GM12878 (cell line): Measurements from ENCODE around the gene FMN2. TPM values are rescaled to one million over a fixed set of nuclear protein-coding genes. Genes with fewer than 3 reads are reported as not detected.

Experiments used
- ATAC-seq: fragments of 200-7000 bp; cut with Tn5 transposase; 3 replicates; pipeline ENCODE4 v1.9.1; 2020; ENCODE audit warnings: mild to moderate bottlenecking, moderate library complexity
- BruUV-seq: library from RNA; stranded (reverse); fragments of 400-500 nt; replicated peaks from 2 replicates; lab custom pipeline; 2021; lab: Mats Ljungman, UMichigan
- CTCF ChIA-PET: fragments of 300-600 bp; sonication (Branson Sonifier 250); formaldehyde crosslinking; extraction: SDS; loops from one replicate; lab custom pipeline; 2021; ENCODE audit warnings: inconsistent platforms; lab: Yijun Ruan, JAX
- POLR2A ChIA-PET: fragments of 350-600 bp; formaldehyde crosslinking; extraction: SDS; loops from one replicate; lab custom pipeline; 2021; ENCODE audit warnings: inconsistent platforms; lab: Charles Lee
- RAD21 ChIA-PET: fragments of 300-600 bp; sonication (Branson Sonifier 250); formaldehyde crosslinking; loops from one replicate; lab custom pipeline; 2023; ENCODE audit warnings: antibody characterized with exemption; ENCODE audit not compliant: unreplicated experiment; lab: Charles Lee
- SMC1A ChIA-PET: fragments of 300-600 bp; sonication (Branson Sonifier 250); formaldehyde crosslinking; loops from one replicate; lab custom pipeline; 2023; ENCODE audit not compliant: unreplicated experiment, uncharacterized antibody; lab: Charles Lee
- DNase-seq: peaks from one replicate; pipeline ENCODE4 v3.0.0-alpha.2; 2011; ENCODE audit warnings: low read depth, low spot score
- FAIRE-seq: peaks from 3 replicates; lab custom pipeline; 2011; peaks lifted over from hg19 to GRCh38; lab: Jason Lieb, UNC
- H2AFZ ChIP-seq: 2 replicates; pipeline ENCODE4 v1.6.0; 2011; ENCODE audit warnings: low read depth, low read length, control low read depth; ENCODE audit not compliant: control insufficient read depth
- H3K27ac ChIP-seq: 2 replicates; pipeline ENCODE4 v1.5.1; 2011; ENCODE audit warnings: control low read depth; ENCODE audit not compliant: control insufficient read depth, insufficient read depth
- H3K27me3 ChIP-seq, 2 experiments: replicated peaks in 1 of 2; 2 replicates each; pipeline versions ENCODE4 v1.6.0 to v1.6.1; 2011; ENCODE audit warnings: low read length in 1 of 2; ENCODE audit not compliant: control insufficient read depth in 2 of 2, insufficient read depth in 2 of 2
- H3K36me3 ChIP-seq, 2 experiments: 2 replicates each; pipeline ENCODE4 v1.5.1; 2011; ENCODE audit warnings: low read length in 1 of 2; ENCODE audit not compliant: control insufficient read depth in 2 of 2, insufficient read depth in 2 of 2
- H3K4me1 ChIP-seq: 2 replicates; pipeline ENCODE4 v1.6.1; 2011; ENCODE audit warnings: mild to moderate bottlenecking, low read length, moderate library complexity, mixed read lengths; ENCODE audit not compliant: control insufficient read depth, insufficient read depth
- H3K4me2 ChIP-seq: 2 replicates; pipeline ENCODE4 v1.6.0; 2011; ENCODE audit warnings: control low read depth; ENCODE audit not compliant: control insufficient read depth, insufficient read depth
- H3K4me3 ChIP-seq: fragments of 200-600 bp; sonication (generic); 2 replicates; pipeline ENCODE4 v1.5.1; 2016
- H3K79me2 ChIP-seq: 2 replicates; pipeline ENCODE4 v1.6.0; 2011; ENCODE audit warnings: low read length; ENCODE audit not compliant: control insufficient read depth, insufficient read depth
- H3K9ac ChIP-seq: 2 replicates; pipeline ENCODE4 v1.8.0; 2011; ENCODE audit warnings: low read length, control low read depth, mixed read lengths; ENCODE audit not compliant: control insufficient read depth, insufficient read depth
- H3K9me3 ChIP-seq: replicated peaks from 3 replicates; pipeline ENCODE4 v1.5.1; 2011; ENCODE audit warnings: mild to moderate bottlenecking, low read length; ENCODE audit not compliant: control insufficient read depth, insufficient read depth
- H4K20me1 ChIP-seq: 2 replicates; pipeline ENCODE4 v1.6.0; 2011; ENCODE audit not compliant: control insufficient read depth, insufficient read depth
- ASH2L ChIP-seq: fragments of 300-600, 200-600 bp; sonication (generic); IDR thresholded peaks from 2 replicates; pipeline ENCODE4 v1.6.1; 2017; ENCODE audit warnings: low read depth, mild to moderate bottlenecking, borderline replicate concordance
- BCL11A ChIP-seq: IDR thresholded peaks from 2 replicates; pipeline ENCODE4 v1.6.1; 2011; ENCODE audit warnings: low read depth, low read length
- CHD2 ChIP-seq: IDR thresholded peaks from 2 replicates; pipeline ENCODE4 v1.6.1; 2011; ENCODE audit warnings: low read depth, low read length, improper control_type of control experiment, borderline replicate concordance
- HCFC1 ChIP-seq: fragments of 150-350 bp; IDR thresholded peaks from 2 replicates; pipeline ENCODE4 v1.6.1; 2014; ENCODE audit warnings: low read length
- IKZF2 ChIP-seq, 2 experiments: fragments of 450-650 bp; IDR thresholded peaks; 2 replicates each; pipeline ENCODE4 v1.6.1; 2017; ENCODE audit warnings: mild to moderate bottlenecking in 2 of 2, moderate library complexity in 2 of 2
- MXI1 ChIP-seq: fragments of 150-350 bp; IDR thresholded peaks from 2 replicates; pipeline ENCODE4 v1.6.1; 2011; ENCODE audit warnings: low read depth, mild to moderate bottlenecking, inconsistent platforms, low read length, improper control_type of control experiment
- SP1 ChIP-seq: IDR thresholded peaks from one replicate; pipeline ENCODE4 v1.6.1; 2011; ENCODE audit warnings: low read depth, low read length
- ZBED1 ChIP-seq: IDR thresholded peaks from 2 replicates; pipeline ENCODE4 v1.6.1; 2016; ENCODE audit warnings: borderline replicate concordance
- ZNF622 ChIP-seq: fragments of 450-650 bp; IDR thresholded peaks from 2 replicates; pipeline ENCODE4 v1.6.1; 2017; ENCODE audit warnings: mild to moderate bottlenecking, inconsistent platforms
- ZZZ3 ChIP-seq: IDR thresholded peaks from 2 replicates; pipeline ENCODE4 v1.6.1; 2011; ENCODE audit warnings: low read depth; ENCODE audit not compliant: control insufficient read depth, insufficient read length
- WGBS: methylation state at CpG from one replicate; pipeline ENCODE4 v1.1.6; 2016; ENCODE audit warnings: low lambda C conversion rate; ENCODE audit not compliant: insufficient replicate concordance, insufficient coverage; ENCODE audit errors: missing lambda C conversion rate; 5-methylcytosine and 5-hydroxymethylcytosine counted together
- in situ Hi-C: fragments of 300-500 bp; cut with MboI; formaldehyde crosslinking; loops from 9 replicates; pipeline ENCODE4 v1.14.3; 2018; ENCODE audit warnings: mixed read lengths
- intact Hi-C: fragments of 100-400 bp; cut with micrococcal nuclease; formaldehyde crosslinking; loops from one replicate; pipeline ENCODE4 v1.14.2; 2022; ENCODE audit not compliant: unreplicated experiment
- polyA plus RNA-seq, 11 experiments: library from polyadenylated mRNA; depleted of rRNA in 4 of 11; unstranded in 6 of 11; stranded (reverse) in 5 of 11; fragments of >200 nt; fragmentation: Nextera tagmentation in 4 of 11; fragmentation: Illumina TruSeq in 1 of 11; extraction: Ambion mirVana in 4 of 11; extraction: Trizol in 1 of 11; gene quantifications; 1 replicate in 1 of 11; 2 replicates in 10 of 11; pipeline versions ENCODE4 v1.2.1 to v1.2.3, GENCODE V29; 2011 to 2016; ENCODE audit warnings: inconsistent platforms in 2 of 11, missing spikeins in 2 of 11, low read depth in 1 of 11
- total RNA-seq, 4 experiments: library from RNA; depleted of rRNA in 3 of 4; stranded (reverse); fragments of >200 nt in 3 of 4; fragmentation: Illumina TruSeq in 1 of 4; extraction: Trizol in 1 of 4; gene quantifications; 2 replicates each; pipeline versions ENCODE4 v1.2.1 to v1.2.3, GENCODE V29; 2013 to 2021
- TF ChIP-seq, protein P1 (sequence below): IDR thresholded peaks from 2 replicates; pipeline ENCODE4 v1.6.1; 2012; ENCODE audit warnings: low read depth, low read length, improper control_type of control experiment
- TF ChIP-seq, protein P2 (sequence below): fragments of 450-650 bp; IDR thresholded peaks from 2 replicates; pipeline ENCODE4 v1.6.1; 2017; ENCODE audit warnings: low read depth, mild to moderate bottlenecking, moderate library complexity

FMN2 gene
- total and polyA plus RNA-seq, 10 of the 15 experiments (the other 5 are each of a cell fraction or from before 2014, with no cell fraction given) = 0.60 TPM; not detected in 9

DNA sequence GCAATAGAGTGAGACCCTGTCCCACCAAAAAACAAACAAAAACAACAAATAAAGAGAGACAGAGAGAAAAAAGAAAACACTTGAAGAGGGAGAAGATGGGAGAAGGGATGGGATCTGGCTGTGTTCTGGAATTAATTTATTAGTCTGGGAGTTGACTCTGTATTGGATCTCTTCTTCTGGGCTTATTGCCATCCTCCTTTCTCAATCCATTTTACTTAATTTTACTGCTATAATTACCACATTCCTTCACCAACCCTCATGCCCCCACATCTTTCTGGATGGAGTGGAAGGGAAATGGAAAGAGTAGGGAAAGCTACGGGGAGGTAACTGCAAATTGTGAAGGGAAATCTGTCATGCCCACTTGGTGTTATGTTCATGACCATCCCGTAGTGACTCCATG is 42.9 kb downstream of the FMN2 start:
- TF ChIP-seq ZNF622 (no peak), BCL11A (no peak)
- TF ChIP-seq, all 136 proteins: peak for 0
- no peaks in the 10 kb centered on the region for H4K20me1 ChIP-seq
- intact Hi-C loops = no loop called here
- H3K9ac ChIP-seq = no peak overlapping the region
- H3K4me3 ChIP-seq = no peak overlapping the region
- 0% methylated on average over 2 of the region's 2 CpGs for WGBS
- no peaks in the 10 kb centered on the region for H3K9me3 ChIP-seq
- no peaks in the 10 kb centered on the region for H3K79me2 ChIP-seq
- POLR2A ChIA-PET = no interaction called here
- in situ Hi-C loops = no loop called here
- RAD21 ChIA-PET = no interaction called here
- CTCF ChIA-PET = no interaction called here
- H3K4me1 ChIP-seq = no peaks in the 10 kb centered on the region
- H3K27me3 ChIP-seq = no peaks in the 10 kb centered on the region
- H3K27ac ChIP-seq = no peak overlapping the region
- SMC1A ChIA-PET = no interaction called here
- DNase-seq (no peak), ATAC-seq (no peak), FAIRE-seq (no peak)
- no TSS peak for BruUV-seq
- no peak overlapping the region for H2AFZ ChIP-seq
- H3K36me3 ChIP-seq = no peaks in the 10 kb centered on the region
- no peak overlapping the region for H3K4me2 ChIP-seq

DNA sequence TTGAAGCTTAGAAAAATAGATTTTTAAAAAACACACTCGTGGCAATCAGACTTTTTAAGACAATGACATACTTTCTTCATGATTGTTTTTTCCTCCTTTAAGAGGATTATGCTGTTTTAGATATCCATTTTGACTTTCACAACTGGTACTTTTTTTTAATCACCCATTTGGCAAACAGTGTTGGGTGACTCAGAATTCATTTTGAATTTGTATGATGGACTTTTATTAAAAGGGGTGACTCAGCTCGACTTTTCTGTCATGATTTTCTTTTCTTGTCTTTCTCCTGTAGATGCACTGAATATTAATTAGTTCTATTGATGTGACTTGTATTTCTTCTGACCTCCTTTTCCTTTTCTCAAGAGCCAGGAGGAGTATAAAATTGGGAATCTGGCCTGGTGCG is 44.7 kb downstream of the FMN2 start:
- FAIRE-seq = no peak
- no peak overlapping the region for H2AFZ ChIP-seq
- 26% methylated on average over 3 of the region's 3 CpGs for WGBS
- no peaks in the 10 kb centered on the region for H3K4me1 ChIP-seq
- ATAC-seq = no peak
- in situ Hi-C loops (no loop called here), intact Hi-C loops (no loop called here)
- BruUV-seq = no TSS peak
- RAD21 ChIA-PET = no interaction called here
- CTCF ChIA-PET = no interaction called here
- no peak for DNase-seq
- POLR2A ChIA-PET = no interaction called here
- H4K20me1 ChIP-seq = no peaks in the 10 kb centered on the region
- H3K27ac ChIP-seq = no peak overlapping the region
- no peaks in the 10 kb centered on the region for H3K36me3 ChIP-seq
- H3K9ac ChIP-seq = no peak overlapping the region
- no peaks in the 10 kb centered on the region for H3K27me3 ChIP-seq
- H3K4me3 ChIP-seq = no peak overlapping the region
- H3K79me2 ChIP-seq = no peaks in the 10 kb centered on the region
- no peak overlapping the region for H3K4me2 ChIP-seq
- SMC1A ChIA-PET = interaction anchor here (1.2 kb wide), 1 partner anchor 22 kb away, joined by 3 read pairs; no protein-coding TSS in a partner anchor
- no peaks in the 10 kb centered on the region for H3K9me3 ChIP-seq
- no peak for TF ChIP-seq IKZF2 (IDR thresholded peaks at IDR 0.05)
- no peak for TF ChIP-seq ZZZ3
- TF ChIP-seq ZBED1 = no peak
- TF ChIP-seq HCFC1 = no peak
- no peak for TF ChIP-seq ASH2L
- TF ChIP-seq, protein P1, sequence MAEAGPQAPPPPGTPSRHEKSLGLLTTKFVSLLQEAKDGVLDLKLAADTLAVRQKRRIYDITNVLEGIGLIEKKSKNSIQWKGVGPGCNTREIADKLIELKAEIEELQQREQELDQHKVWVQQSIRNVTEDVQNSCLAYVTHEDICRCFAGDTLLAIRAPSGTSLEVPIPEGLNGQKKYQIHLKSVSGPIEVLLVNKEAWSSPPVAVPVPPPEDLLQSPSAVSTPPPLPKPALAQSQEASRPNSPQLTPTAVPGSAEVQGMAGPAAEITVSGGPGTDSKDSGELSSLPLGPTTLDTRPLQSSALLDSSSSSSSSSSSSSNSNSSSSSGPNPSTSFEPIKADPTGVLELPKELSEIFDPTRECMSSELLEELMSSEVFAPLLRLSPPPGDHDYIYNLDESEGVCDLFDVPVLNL = no peak
- TF ChIP-seq SP1 = no peak
- TF ChIP-seq, protein P2, sequence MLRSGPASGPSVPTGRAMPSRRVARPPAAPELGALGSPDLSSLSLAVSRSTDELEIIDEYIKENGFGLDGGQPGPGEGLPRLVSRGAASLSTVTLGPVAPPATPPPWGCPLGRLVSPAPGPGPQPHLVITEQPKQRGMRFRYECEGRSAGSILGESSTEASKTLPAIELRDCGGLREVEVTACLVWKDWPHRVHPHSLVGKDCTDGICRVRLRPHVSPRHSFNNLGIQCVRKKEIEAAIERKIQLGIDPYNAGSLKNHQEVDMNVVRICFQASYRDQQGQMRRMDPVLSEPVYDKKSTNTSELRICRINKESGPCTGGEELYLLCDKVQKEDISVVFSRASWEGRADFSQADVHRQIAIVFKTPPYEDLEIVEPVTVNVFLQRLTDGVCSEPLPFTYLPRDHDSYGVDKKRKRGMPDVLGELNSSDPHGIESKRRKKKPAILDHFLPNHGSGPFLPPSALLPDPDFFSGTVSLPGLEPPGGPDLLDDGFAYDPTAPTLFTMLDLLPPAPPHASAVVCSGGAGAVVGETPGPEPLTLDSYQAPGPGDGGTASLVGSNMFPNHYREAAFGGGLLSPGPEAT = no peak
- TF ChIP-seq CHD2 = no peak
- TF ChIP-seq MXI1 = no peak
